Spleen (tissue), 11 donors: Measurements from ENCODE around the gene GPR21. TPM values are rescaled to one million over a fixed set of nuclear protein-coding genes. Genes with fewer than 3 reads are reported as not detected.

Experiments
- DNase-seq: peaks from one replicate; pipeline ENCODE4 v3.0.0-alpha.2; 2020
- H3K27ac ChIP-seq, 8 donors: fragments of 200-600 bp; sonication (generic) in 7 of 8; 1 replicate in 4 of 8; 2 replicates in 4 of 8; pipeline versions ENCODE4 v1.5.0 to v1.8.0; 2016 to 2021; ENCODE audit warnings: inconsistent platforms in 4 of 8, mild to moderate bottlenecking in 4 of 8, moderate library complexity in 1 of 8
- H3K27me3 ChIP-seq, 7 donors: fragments of 200-600 bp; sonication (generic) in 6 of 7; replicated peaks in 1 of 7; 1 replicate in 4 of 7; 2 replicates in 3 of 7; pipeline versions ENCODE4 v1.5.0 to v1.8.0; 2016 to 2021; ENCODE audit warnings: inconsistent platforms in 3 of 7, mild to moderate bottlenecking in 1 of 7
- H3K36me3 ChIP-seq, 6 donors: fragments of 200-600 bp; sonication (generic) in 5 of 6; 1 replicate in 4 of 6; 2 replicates in 2 of 6; pipeline versions ENCODE4 v1.5.0 to v1.8.0; 2016 to 2021; ENCODE audit warnings: inconsistent platforms in 2 of 6
- H3K4me1 ChIP-seq, 6 donors: fragments of 200-600 bp; sonication (generic) in 5 of 6; 1 replicate in 3 of 6; 2 replicates in 3 of 6; pipeline versions ENCODE4 v1.5.0 to v1.8.0; 2016 to 2021; ENCODE audit warnings: inconsistent platforms in 3 of 6
- H3K4me3 ChIP-seq, 8 donors: fragments of 200-600 bp; sonication (generic) in 7 of 8; 1 replicate in 4 of 8; 2 replicates in 4 of 8; pipeline versions ENCODE4 v1.5.0 to v1.8.0; 2016 to 2021; ENCODE audit warnings: inconsistent platforms in 4 of 8, mild to moderate bottlenecking in 4 of 8, moderate library complexity in 2 of 8
- H3K9me3 ChIP-seq, 8 donors: fragments of 200-600 bp; sonication (generic) in 7 of 8; 1 replicate in 4 of 8; 2 replicates in 4 of 8; pipeline versions ENCODE4 v1.5.0 to v1.8.0; 2016 to 2021; ENCODE audit warnings: inconsistent platforms in 4 of 8
- CTCF ChIP-seq, 11 experiments: fragments of 200-600 bp in 7 of 11; fragments of 450-650 bp in 4 of 11; sonication (generic) in 4 of 11; IDR thresholded peaks in 8 of 11; conservative IDR thresholded peaks in 3 of 11; 1 replicate in 7 of 11; 2 replicates in 4 of 11; pipeline versions ENCODE4 v1.4.0 to v1.8.0; 2016 to 2021; ENCODE audit warnings: antibody characterized with exemption in 11 of 11, inconsistent platforms in 4 of 11, mild to moderate bottlenecking in 1 of 11
- POLR2A ChIP-seq, 3 donors: fragments of 450-650 bp; IDR thresholded peaks; one replicate each; pipeline ENCODE4 v1.5.1; 2017; ENCODE audit warnings: antibody characterized with exemption in 3 of 3, mild to moderate bottlenecking in 1 of 3
- POLR2AphosphoS5 ChIP-seq, 3 donors: sonication (generic); formaldehyde crosslinking; IDR thresholded peaks; one replicate each; pipeline ENCODE4 v1.5.1; 2017; ENCODE audit warnings: antibody characterized with exemption in 3 of 3
- WGBS, 5 donors: extraction: QIAGEN DNeasy Blood & Tissue Kit in 3 of 5; methylation state at CpG; one replicate each; pipeline versions ENCODE4 v1.1.5 to v1.1.7; 2013 to 2018; 5-methylcytosine and 5-hydroxymethylcytosine counted together
- intact Hi-C: fragments of 100-400 bp; cut with DNase I; formaldehyde crosslinking; loops from one replicate; pipeline ENCODE4 v1.15.0; 2023; ENCODE audit warnings: low total_unique reads
- polyA plus RNA-seq, 3 donors: library from polyadenylated mRNA; stranded (reverse); fragments of 200-250 nt; gene quantifications; one replicate each; pipeline ENCODE4 v1.2.1, GENCODE V29; 2013
- total RNA-seq, 7 donors: library from RNA; depleted of rRNA in 3 of 7; stranded (reverse); fragments of >200 nt in 3 of 7; fragmentation: NEBNext Ultra II Directional in 4 of 7; extraction: Animal tissue kit (Norgen Biotek cat#: 25700) in 4 of 7; gene quantifications; one replicate each; pipeline versions ENCODE4 v1.1.0 to v1.2.1, GENCODE V29; 2016 to 2021
- donor health status: healthy with polysubstance abuse.
- donor health status: DM: no; HTN: no; CAD: no; lungs with moderate emphysema.
- donor health status: DM: no; HTN: no; CAD: no.
- donor health status: Bipolar disorder and iron deficiency.
- donor health status: healthy.
- donor health status: DM: no; HTN: no; CAD: no.
- donor health status: DM: yes; HTN: yes; CAD: no.

Gene GPR21
- total and polyA plus RNA-seq, 10 donors = 0.19 to 5.4 (median 3.0) TPM; not detected in 1

- DNase-seq = no peak
- Histone ChIP-seq H3K4me1 (no peaks in the 10 kb centered on the region), H3K4me3 (no peak overlapping the region), H3K27me3 (no peaks in the 10 kb centered on the region), H3K9me3 (no peaks in the 10 kb centered on the region), H3K36me3 (peaks cover 0 to 57% (median 26%) of the 10 kb centered on the region in 6 donors), H3K27ac (no peak overlapping the region)
- no peak for TF ChIP-seq POLR2A (IDR thresholded peaks at IDR 0.05)
- TF ChIP-seq POLR2AphosphoS5 (IDR thresholded peaks at IDR 0.05) = no peak
- no peak for TF ChIP-seq CTCF (IDR thresholded peaks at IDR 0.05 in 8 of 11, conservative IDR thresholded peaks at IDR 0.05 in 3 of 11)
- intact Hi-C loops = no loop called here
- WGBS, 5 donors = 69 to 82% (median 79%) methylated on average over 2 of the region's 2 CpGs
These were observed 29.7 kb downstream of the GPR21 start for GRCh38 chr9:123063177-123063598.

- TF ChIP-seq POLR2AphosphoS5 (IDR thresholded peaks at IDR 0.05) = no peak
- no peak for TF ChIP-seq POLR2A (IDR thresholded peaks at IDR 0.05)
- no peak for TF ChIP-seq CTCF (IDR thresholded peaks at IDR 0.05 in 8 of 11, conservative IDR thresholded peaks at IDR 0.05 in 3 of 11)
- Histone ChIP-seq H3K4me1 (no peaks in the 10 kb centered on the region), H3K27me3 (no peaks in the 10 kb centered on the region), H3K36me3 (peaks cover 0 to 64% (median 26%) of the 10 kb centered on the region in 6 donors), H3K9me3 (no peaks in the 10 kb centered on the region), H3K4me3 (no peak overlapping the region), H3K27ac (no peak overlapping the region)
- WGBS, 5 donors = 95 to 97% (median 97%) methylated on average over 11 of the region's 11 CpGs
- no peak for DNase-seq
- intact Hi-C loops = no loop called here
These were observed 30.4 kb downstream of the GPR21 start for GRCh38 chr9:123063896-123064295.

GRCh38 chr9:123064716-123065115, 31.2 kb downstream of the GPR21 start:
- WGBS, 5 donors = 59 to 92% (median 90%) methylated on average over 2 of the region's 2 CpGs
- Histone ChIP-seq H3K4me3 (no peak overlapping the region), H3K27me3 (no peaks in the 10 kb centered on the region), H3K4me1 (no peaks in the 10 kb centered on the region), H3K9me3 (no peaks in the 10 kb centered on the region), H3K27ac (no peak overlapping the region), H3K36me3 (peaks cover 0 to 72% (median 26%) of the 10 kb centered on the region in 6 donors)
- TF ChIP-seq POLR2AphosphoS5 (IDR thresholded peaks at IDR 0.05) = no peak
- TF ChIP-seq CTCF (IDR thresholded peaks at IDR 0.05 in 8 of 11, conservative IDR thresholded peaks at IDR 0.05 in 3 of 11) = no peak
- TF ChIP-seq POLR2A (IDR thresholded peaks at IDR 0.05) = no peak
- intact Hi-C loops = no loop called here
- DNase-seq = no peak

- intact Hi-C loops = no loop called here
- Histone ChIP-seq H3K36me3 (peaks cover 0 to 77% (median 26%) of the 10 kb centered on the region in 6 donors), H3K4me3 (no peak overlapping the region), H3K27me3 (no peaks in the 10 kb centered on the region), H3K4me1 (no peaks in the 10 kb centered on the region), H3K27ac (no peak overlapping the region), H3K9me3 (no peaks in the 10 kb centered on the region)
- TF ChIP-seq POLR2AphosphoS5 (IDR thresholded peaks at IDR 0.05) (no peak), POLR2A (IDR thresholded peaks at IDR 0.05) (no peak), CTCF (IDR thresholded peaks at IDR 0.05 in 8 of 11, conservative IDR thresholded peaks at IDR 0.05 in 3 of 11) (no peak)
- DNase-seq = no peak
- 93 to 98% (median 96%) methylated on average over 2 of the region's 2 CpGs for WGBS, 5 donors
These were observed 31.7 kb downstream of the GPR21 start for GRCh38 chr9:123065196-123065595.
